GM18907 (cell line): ENCODE data around the gene JMJD4.

Experiments used
- ATAC-seq: cut with Tn5 transposase; IDR thresholded peaks from one replicate; pipeline ENCODE4 v1.9.1; 2021; ENCODE audit warnings: mild to moderate bottlenecking, moderate library complexity; ENCODE audit not compliant: unreplicated experiment

Gene JMJD4

GRCh38 chr1:227753999-227754711 lies 19.1 kb upstream of the JMJD4 start:
- no peak for ATAC-seq

GRCh38 chr1:227749916-227750710 lies 15.0 kb upstream of the JMJD4 start:
- ATAC-seq = no peak

- ATAC-seq = no peak
Measured at GRCh38 chr1:227749225-227749624, 14.1 kb upstream of the JMJD4 start.

GRCh38 chr1:227748496-227749182 lies 13.5 kb upstream of the JMJD4 start:
- ATAC-seq = no peak

- no peak for ATAC-seq
Measured at GRCh38 chr1:227747948-227748495, 12.9 kb upstream of the JMJD4 start.

GRCh38 chr1:227747382-227747781 lies 12.3 kb upstream of the JMJD4 start:
- ATAC-seq = no peak

GRCh38 chr1:227746676-227747075 lies 11.6 kb upstream of the JMJD4 start:
- ATAC-seq = no peak

- no peak for ATAC-seq
Measured at GRCh38 chr1:227745568-227746265, 10.6 kb upstream of the JMJD4 start.

GRCh38 chr1:227744668-227745067 lies 9.6 kb upstream of the JMJD4 start:
- no peak for ATAC-seq

GRCh38 chr1:227742738-227743715 lies 7.9 kb upstream of the JMJD4 start:
- ATAC-seq = no peak

- ATAC-seq = no peak
Measured at GRCh38 chr1:227741166-227741870, 6.2 kb upstream of the JMJD4 start.

- no peak for ATAC-seq
Measured at GRCh38 chr1:227740401-227740960, 5.4 kb upstream of the JMJD4 start.

- no peak for ATAC-seq
Measured at GRCh38 chr1:227739636-227740035, 4.5 kb upstream of the JMJD4 start.

GRCh38 chr1:227738820-227739219 lies 3.7 kb upstream of the JMJD4 start:
- ATAC-seq = no peak

- ATAC-seq = no peak
Measured at GRCh38 chr1:227736814-227737432, 1.8 kb upstream of the JMJD4 start.

GRCh38 chr1:227735539-227736285 lies 610 bp upstream of the JMJD4 start:
- ATAC-seq = no peak

GRCh38 chr1:227734546-227734855 lies 601 bp downstream of the JMJD4 start:
- ATAC-seq = no peak
